ENCODE measurements around the gene ASB15. TPM values are rescaled to one million over a fixed set of nuclear protein-coding genes. Genes with fewer than 3 reads are reported as not detected.

Gene ASB15
- total and polyA plus RNA-seq, 8 donors = not detected

GRCh38 chr7:123571684-123572083 is 29.9 kb upstream of the ASB15 start:
- TF ChIP-seq POLR2AphosphoS5 (IDR thresholded peaks at IDR 0.05) (no peak), CTCF (IDR thresholded peaks at IDR 0.05) (no peak), EP300 (IDR thresholded peaks at IDR 0.05) (no peak), POLR2A (IDR thresholded peaks at IDR 0.05) (no peak)
- no peak overlapping the region for H3K27ac ChIP-seq
- no peak for DNase-seq
- no peak overlapping the region for H3K4me3 ChIP-seq
- H3K27me3 ChIP-seq = no peaks in the 10 kb centered on the region
- intact Hi-C loops (cut with DNase I; ENCODE audit: low total_unique reads) = no loop called here
- WGBS, 5 donors = 79 to 90% (median 85%) methylated on average over 1 of the region's 1 CpG
- no peaks in the 10 kb centered on the region for H3K4me1 ChIP-seq
- no peaks in the 10 kb centered on the region for H3K9me3 ChIP-seq
- no peaks in the 10 kb centered on the region for H3K36me3 ChIP-seq

GRCh38 chr7:123573341-123573740 is 28.3 kb upstream of the ASB15 start:
- intact Hi-C loops (cut with DNase I; ENCODE audit: low total_unique reads) = no loop called here
- no peak for DNase-seq
- TF ChIP-seq EP300 (IDR thresholded peaks at IDR 0.05) = no peak
- no peak for TF ChIP-seq CTCF (IDR thresholded peaks at IDR 0.05)
- no peak for TF ChIP-seq POLR2A (IDR thresholded peaks at IDR 0.05)
- TF ChIP-seq POLR2AphosphoS5 (IDR thresholded peaks at IDR 0.05) = no peak
- H3K36me3 ChIP-seq = no peaks in the 10 kb centered on the region
- H3K4me3 ChIP-seq = no peak overlapping the region
- H3K27ac ChIP-seq = no peak overlapping the region
- H3K4me1 ChIP-seq = no peaks in the 10 kb centered on the region
- H3K27me3 ChIP-seq = no peaks in the 10 kb centered on the region
- no peaks in the 10 kb centered on the region for H3K9me3 ChIP-seq
- 60 to 84% (median 68%) methylated on average over 3 of the region's 3 CpGs for WGBS, 5 donors

- Histone ChIP-seq H3K36me3 (no peaks in the 10 kb centered on the region), H3K27ac (no peak overlapping the region), H3K4me1 (no peaks in the 10 kb centered on the region), H3K9me3 (no peaks in the 10 kb centered on the region), H3K4me3 (no peak overlapping the region), H3K27me3 (no peaks in the 10 kb centered on the region)
- intact Hi-C loops (cut with DNase I; ENCODE audit: low total_unique reads) = no loop called here
- TF ChIP-seq POLR2AphosphoS5 (IDR thresholded peaks at IDR 0.05) = no peak
- no peak for TF ChIP-seq CTCF (IDR thresholded peaks at IDR 0.05)
- DNase-seq = no peak
- WGBS, 5 donors = 81 to 90% (median 89%) methylated on average over 2 of the region's 2 CpGs
These were observed 27.6 kb upstream of the ASB15 start for GRCh38 chr7:123573896-123574467.

- intact Hi-C loops (cut with DNase I; ENCODE audit: low total_unique reads) = no loop called here
- no peak for DNase-seq
- Histone ChIP-seq H3K27ac (no peak overlapping the region), H3K27me3 (peaks cover 0 to 9% (median 0%) of the 10 kb centered on the region in 3 donors), H3K4me1 (peaks cover 0 to 4% (median 2%) of the 10 kb centered on the region in 4 donors), H3K9me3 (no peaks in the 10 kb centered on the region), H3K36me3 (no peaks in the 10 kb centered on the region), H3K4me3 (no peak overlapping the region)
- TF ChIP-seq EP300 (IDR thresholded peaks at IDR 0.05) = no peak
- TF ChIP-seq POLR2A (IDR thresholded peaks at IDR 0.05) = no peak
- no peak for TF ChIP-seq POLR2AphosphoS5 (IDR thresholded peaks at IDR 0.05)
- no peak for TF ChIP-seq CTCF (IDR thresholded peaks at IDR 0.05)
These were observed 22.2 kb upstream of the ASB15 start for GRCh38 chr7:123579416-123579815.

All from stomach (tissue), 9 donors.